A673 (cell line): ENCODE data around the gene NCBP2. TPM values are rescaled to one million over a fixed set of nuclear protein-coding genes. Genes with fewer than 3 reads are reported as not detected.

Experiments used
- BruUV-seq: library from RNA; stranded (reverse); fragments of 400-500 nt; replicated peaks from 2 replicates; lab custom pipeline; 2021; lab: Mats Ljungman, UMichigan
- CTCF ChIA-PET: fragments of 300-600 bp; sonication (Branson Sonifier 250); formaldehyde crosslinking; loops from one replicate; lab custom pipeline; 2022; ENCODE audit warnings: antibody characterized with exemption; lab: Charles Lee
- POLR2A ChIA-PET: fragments of 300-600 bp; sonication (Branson Sonifier 250); formaldehyde crosslinking; loops from one replicate; lab custom pipeline; 2022; ENCODE audit warnings: antibody characterized with exemption; ENCODE audit not compliant: low non-redundant PET; lab: Charles Lee
- DNase-seq: peaks from one replicate; pipeline ENCODE4 v3.0.0-alpha.2; 2015; ENCODE audit warnings: low spot score
- H3K27ac ChIP-seq: fragments of 200-600 bp; sonication (generic); 2 replicates; pipeline ENCODE4 v1.5.1; 2016; ENCODE audit warnings: mixed run types, low read depth, mild to moderate bottlenecking, mixed read lengths, antibody characterized with exemption, low read length; ENCODE audit not compliant: poor library complexity, severe bottlenecking
- H3K27me3 ChIP-seq: fragments of 200-600 bp; sonication (generic); replicated peaks from 2 replicates; pipeline ENCODE4 v1.6.1; 2017; ENCODE audit warnings: mixed run types, low read depth, mild to moderate bottlenecking, mixed read lengths, antibody characterized with exemption, low read length; ENCODE audit not compliant: insufficient read depth, poor library complexity
- H3K36me3 ChIP-seq: fragments of 200-600 bp; sonication (generic); 2 replicates; pipeline ENCODE4 v1.6.1; 2016; ENCODE audit warnings: mixed run types, mild to moderate bottlenecking, mixed read lengths, antibody characterized with exemption, low read length; ENCODE audit not compliant: insufficient read depth, poor library complexity, severe bottlenecking
- H3K4me1 ChIP-seq: fragments of 200-600 bp; sonication (generic); 2 replicates; pipeline ENCODE4 v1.6.1; 2017; ENCODE audit warnings: mixed run types, mild to moderate bottlenecking, mixed read lengths, antibody characterized with exemption, low read length; ENCODE audit not compliant: insufficient read depth, poor library complexity, severe bottlenecking
- H3K4me3 ChIP-seq: fragments of 200-600 bp; sonication (generic); 2 replicates; pipeline ENCODE4 v1.5.1; 2016; ENCODE audit warnings: low read depth, mixed run types, mild to moderate bottlenecking, mixed read lengths, low read length; ENCODE audit not compliant: poor library complexity, severe bottlenecking
- H3K9me3 ChIP-seq: fragments of 200-600 bp; sonication (generic); 2 replicates; pipeline ENCODE4 v1.6.1; 2016; ENCODE audit warnings: mixed run types, low read depth, mild to moderate bottlenecking, mixed read lengths, antibody characterized with exemption, low read length; ENCODE audit not compliant: poor library complexity, severe bottlenecking
- CTCF ChIP-seq: fragments of 300-800, 200-600 bp; sonication (generic); conservative IDR thresholded peaks from 2 replicates; pipeline ENCODE4 v1.5.1; 2017; ENCODE audit warnings: low read depth, mild to moderate bottlenecking, antibody characterized with exemption, low read length, moderate library complexity, mixed read lengths
- EZH2 ChIP-seq: fragments of 200-600 bp; sonication (generic); IDR thresholded peaks from 2 replicates; pipeline ENCODE4 v1.6.1; 2017; ENCODE audit warnings: borderline replicate concordance, low read depth, mild to moderate bottlenecking, mixed read lengths, antibody characterized with exemption, low read length; ENCODE audit not compliant: poor library complexity, severe bottlenecking
- intact Hi-C: fragments of 100-400 bp; cut with micrococcal nuclease; formaldehyde crosslinking; loops from one replicate; pipeline ENCODE4 v1.10.0; 2022; ENCODE audit not compliant: unreplicated experiment
- total RNA-seq: library from RNA; stranded (reverse); gene quantifications from 2 replicates; pipeline ENCODE4 v1.2.3, GENCODE V29; 2021

Gene NCBP2
- total RNA-seq, 1 experiment from 2014 or later, result 93.7 TPM

GRCh38 chr3:196916221-196916620 lies 26.1 kb downstream of the NCBP2 start:
- Histone ChIP-seq H3K4me3 (no peak overlapping the region), H3K27me3 (no peaks in the 10 kb centered on the region), H3K36me3 (no peaks in the 10 kb centered on the region), H3K9me3 (no peaks in the 10 kb centered on the region), H3K4me1 (no peaks in the 10 kb centered on the region), H3K27ac (no peak overlapping the region)
- TF ChIP-seq EZH2 (no peak), CTCF (no peak)
- no TSS peak for BruUV-seq
- DNase-seq, result no peak
- CTCF ChIA-PET, result no interaction called here
- POLR2A ChIA-PET, result no interaction called here
- intact Hi-C loops, result no loop called here

GRCh38 chr3:196915375-196915774 lies 27.0 kb downstream of the NCBP2 start:
- ChIA-PET CTCF (no interaction called here), POLR2A (no interaction called here)
- no peak for DNase-seq
- Histone ChIP-seq H3K4me1 (no peaks in the 10 kb centered on the region), H3K9me3 (no peaks in the 10 kb centered on the region), H3K36me3 (no peaks in the 10 kb centered on the region), H3K27ac (no peak overlapping the region), H3K4me3 (no peak overlapping the region), H3K27me3 (no peaks in the 10 kb centered on the region)
- intact Hi-C loops, result no loop called here
- no peak for TF ChIP-seq CTCF
- TF ChIP-seq EZH2, result no peak
- no TSS peak for BruUV-seq

DNA sequence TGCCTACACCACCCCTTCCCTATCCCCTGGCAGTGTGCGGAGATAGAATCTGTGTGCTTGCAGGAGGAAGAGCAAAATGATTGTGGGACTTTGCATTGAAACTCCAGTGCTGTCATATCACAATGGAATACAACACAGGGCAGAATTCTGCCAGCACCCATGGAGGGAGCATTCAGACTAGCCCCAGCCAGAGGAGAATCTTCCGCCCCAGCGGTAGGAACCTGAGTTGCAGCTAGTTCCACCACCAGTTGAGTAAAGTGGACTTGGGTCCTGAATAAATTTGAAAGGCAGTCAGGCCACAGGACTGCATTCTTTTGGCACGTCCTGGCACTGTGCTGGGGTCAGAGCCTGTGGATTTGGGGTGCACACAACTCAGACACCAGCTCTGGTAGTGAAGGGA lies 27.5 kb downstream of the NCBP2 start:
- Histone ChIP-seq H3K4me3 (no peak overlapping the region), H3K27me3 (no peaks in the 10 kb centered on the region), H3K9me3 (no peaks in the 10 kb centered on the region), H3K36me3 (no peaks in the 10 kb centered on the region), H3K27ac (no peak overlapping the region), H3K4me1 (no peaks in the 10 kb centered on the region)
- no peak for TF ChIP-seq EZH2
- TF ChIP-seq CTCF, result no peak
- DNase-seq, result no peak
- BruUV-seq, result no TSS peak
- POLR2A ChIA-PET, result no interaction called here
- CTCF ChIA-PET, result no interaction called here
- intact Hi-C loops, result no loop called here
